Measurements from ENCODE around the gene EIF2D. TPM values are rescaled to one million over a fixed set of nuclear protein-coding genes. Genes with fewer than 3 reads are reported as not detected.

Gene EIF2D
- total and polyA plus RNA-seq, 7 donors: 21.4 to 41.8 (median 35.7) TPM

GRCh38 chr1:206577626-206578025 is 34.6 kb downstream of the EIF2D start:
- intact Hi-C loops (cut with DNase I): no loop called here
- H3K36me3 ChIP-seq (ENCODE audit: insufficient read depth in 1 of 2, low read depth in 1 of 2): no peaks in the 10 kb centered on the region
- H3K9me3 ChIP-seq: no peaks in the 10 kb centered on the region
- no peak for TF ChIP-seq CTCF (IDR thresholded peaks at IDR 0.05)
- no peaks in the 10 kb centered on the region for H3K27me3 ChIP-seq (ENCODE audit: insufficient read depth in 3 of 3, low read length in 2 of 3)
- DNase-seq: no peak
- peaks cover 22% of the 10 kb centered on the region for H3K4me1 ChIP-seq
- no peak for ATAC-seq
- no peak overlapping the region for H3K4me3 ChIP-seq
- no peak overlapping the region for H3K27ac ChIP-seq
- 83 to 96% (median 89%) methylated on average over 4 of the region's 4 CpGs for WGBS, 3 donors

GRCh38 chr1:206575894-206576737 is 36.1 kb downstream of the EIF2D start:
- Histone ChIP-seq H3K4me1 (peaks cover 22% of the 10 kb centered on the region), H3K36me3 (ENCODE audit: insufficient read depth in 1 of 2, low read depth in 1 of 2) (no peaks in the 10 kb centered on the region), H3K27ac (peak overlapping the region; percentile 17), H3K9me3 (no peaks in the 10 kb centered on the region), H3K4me3 (no peak overlapping the region), H3K27me3 (ENCODE audit: insufficient read depth in 3 of 3, low read length in 2 of 3) (no peaks in the 10 kb centered on the region)
- TF ChIP-seq CTCF (IDR thresholded peaks at IDR 0.05): no peak
- intact Hi-C loops (cut with DNase I): no loop called here
- no peak for DNase-seq
- no peak for ATAC-seq
- 83 to 95% (median 88%) methylated on average over 3 of the region's 3 CpGs for WGBS, 3 donors

- WGBS, 3 donors: 53 to 62% (median 57%) methylated on average over 11 of the region's 11 CpGs
- no peak for TF ChIP-seq CTCF (IDR thresholded peaks at IDR 0.05)
- no peak overlapping the region for H3K4me3 ChIP-seq
- intact Hi-C loops (cut with DNase I): no loop called here
- H3K27ac ChIP-seq: peak overlapping the region; percentile 17
- no peak for DNase-seq
- no peaks in the 10 kb centered on the region for H3K36me3 ChIP-seq (ENCODE audit: insufficient read depth in 1 of 2, low read depth in 1 of 2)
- no peaks in the 10 kb centered on the region for H3K9me3 ChIP-seq
- no peaks in the 10 kb centered on the region for H3K27me3 ChIP-seq (ENCODE audit: insufficient read depth in 3 of 3, low read length in 2 of 3)
- H3K4me1 ChIP-seq: peaks cover 16% of the 10 kb centered on the region
- no peak for ATAC-seq
Observed at GRCh38 chr1:206575165-206575893, 36.9 kb downstream of the EIF2D start.

GRCh38 chr1:206573762-206574161 is 38.5 kb downstream of the EIF2D start:
- WGBS, 3 donors: 95 to 99% (median 96%) methylated on average over 4 of the region's 4 CpGs
- intact Hi-C loops (cut with DNase I): no loop called here
- Histone ChIP-seq H3K27ac (no peak overlapping the region), H3K4me3 (no peak overlapping the region), H3K36me3 (ENCODE audit: insufficient read depth in 1 of 2, low read depth in 1 of 2) (no peaks in the 10 kb centered on the region), H3K27me3 (ENCODE audit: insufficient read depth in 3 of 3, low read length in 2 of 3) (no peaks in the 10 kb centered on the region), H3K4me1 (peaks cover 4% of the 10 kb centered on the region), H3K9me3 (no peaks in the 10 kb centered on the region)
- no peak for ATAC-seq
- no peak for DNase-seq
- TF ChIP-seq CTCF (IDR thresholded peaks at IDR 0.05): no peak
